GM12878 (cell line): ENCODE results near the gene CD70.

Experiments used
- EZH2 ChIP-seq: IDR thresholded peaks from 2 replicates; pipeline ENCODE4 v1.6.1; 2012; ENCODE audit warnings: low read depth, mild to moderate bottlenecking, control low read depth, inconsistent platforms, low read length, borderline replicate concordance; ENCODE audit not compliant: control insufficient read depth
- NR2F1 ChIP-seq: fragments of 450-650 bp; conservative IDR thresholded peaks from 2 replicates; pipeline ENCODE4 v1.6.1; 2017; ENCODE audit warnings: mild to moderate bottlenecking
- POLR2A ChIP-seq: IDR thresholded peaks from 2 replicates; pipeline ENCODE4 v1.6.1; 2011; ENCODE audit warnings: low read depth, mild to moderate bottlenecking, low read length
- RAD21 ChIP-seq: IDR thresholded peaks from 2 replicates; pipeline ENCODE4 v1.6.1; 2011; ENCODE audit warnings: mild to moderate bottlenecking, low read depth, low read length, moderate library complexity; ENCODE audit not compliant: insufficient read depth
- TCF12 ChIP-seq: IDR thresholded peaks from 2 replicates; pipeline ENCODE4 v1.6.1; 2011; ENCODE audit warnings: low read depth, mild to moderate bottlenecking, low read length
- TF ChIP-seq, protein P1 (sequence below), 3 experiments: IDR thresholded peaks in 2 of 3; conservative IDR thresholded peaks in 1 of 3; 2 replicates each; pipeline ENCODE4 v1.5.1; 2011; ENCODE audit warnings: low read depth in 3 of 3, low read length in 3 of 3, mild to moderate bottlenecking in 3 of 3, control low read depth in 2 of 3, moderate library complexity in 2 of 3, inconsistent platforms in 1 of 3, mixed read lengths in 1 of 3; ENCODE audit not compliant: control insufficient read depth in 2 of 3, insufficient read depth in 1 of 3; ENCODE audit errors: extremely low read depth in 1 of 3
- TF ChIP-seq, protein P2 (sequence below): IDR thresholded peaks from 2 replicates; pipeline ENCODE4 v1.6.1; 2012; ENCODE audit warnings: low read depth, low read length, improper control_type of control experiment

DNA sequence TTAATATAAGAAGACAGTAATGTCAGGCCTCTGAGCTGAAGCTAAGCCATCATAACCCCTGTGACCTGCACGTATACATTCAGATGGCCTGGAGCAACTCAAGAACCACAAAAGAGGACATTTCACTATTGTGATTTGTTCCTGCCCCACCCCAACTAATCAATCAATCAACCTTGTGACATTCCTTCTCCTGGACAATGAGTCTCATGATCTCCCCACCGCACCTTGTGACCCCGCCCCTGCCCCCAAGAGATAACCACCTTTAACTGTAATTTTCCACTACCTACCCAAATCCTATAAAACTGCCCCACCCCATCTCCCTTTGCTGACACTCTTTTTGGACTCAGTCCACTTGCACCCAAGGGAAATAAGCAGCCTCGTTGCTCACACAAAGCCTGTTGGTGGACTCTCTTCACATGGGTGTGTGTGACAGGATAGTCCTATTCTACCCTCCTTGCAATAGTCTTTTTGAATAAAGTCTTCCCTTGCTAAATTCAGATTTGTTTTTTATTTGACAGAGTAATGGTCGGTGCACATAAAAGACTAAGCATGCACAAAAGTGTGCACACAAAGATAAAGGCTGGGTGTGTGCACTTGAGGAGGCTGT is 14.0 kb downstream of the CD70 start:
- no peak for TF ChIP-seq RAD21
- TF ChIP-seq POLR2A = no peak
- TF ChIP-seq EZH2 = no peak
- peak; percentile 67 for TF ChIP-seq NR2F1
- TF ChIP-seq, protein P1, sequence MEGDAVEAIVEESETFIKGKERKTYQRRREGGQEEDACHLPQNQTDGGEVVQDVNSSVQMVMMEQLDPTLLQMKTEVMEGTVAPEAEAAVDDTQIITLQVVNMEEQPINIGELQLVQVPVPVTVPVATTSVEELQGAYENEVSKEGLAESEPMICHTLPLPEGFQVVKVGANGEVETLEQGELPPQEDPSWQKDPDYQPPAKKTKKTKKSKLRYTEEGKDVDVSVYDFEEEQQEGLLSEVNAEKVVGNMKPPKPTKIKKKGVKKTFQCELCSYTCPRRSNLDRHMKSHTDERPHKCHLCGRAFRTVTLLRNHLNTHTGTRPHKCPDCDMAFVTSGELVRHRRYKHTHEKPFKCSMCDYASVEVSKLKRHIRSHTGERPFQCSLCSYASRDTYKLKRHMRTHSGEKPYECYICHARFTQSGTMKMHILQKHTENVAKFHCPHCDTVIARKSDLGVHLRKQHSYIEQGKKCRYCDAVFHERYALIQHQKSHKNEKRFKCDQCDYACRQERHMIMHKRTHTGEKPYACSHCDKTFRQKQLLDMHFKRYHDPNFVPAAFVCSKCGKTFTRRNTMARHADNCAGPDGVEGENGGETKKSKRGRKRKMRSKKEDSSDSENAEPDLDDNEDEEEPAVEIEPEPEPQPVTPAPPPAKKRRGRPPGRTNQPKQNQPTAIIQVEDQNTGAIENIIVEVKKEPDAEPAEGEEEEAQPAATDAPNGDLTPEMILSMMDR (IDR thresholded peaks at IDR 0.05 in 2 of 3, conservative IDR thresholded peaks at IDR 0.05 in 1 of 3; ENCODE audit: control insufficient read depth in 2 of 3, extremely low read depth in 1 of 3, insufficient read depth in 1 of 3, low read depth in 3 of 3, low read length in 3 of 3) = no peak
- TF ChIP-seq, protein P2, sequence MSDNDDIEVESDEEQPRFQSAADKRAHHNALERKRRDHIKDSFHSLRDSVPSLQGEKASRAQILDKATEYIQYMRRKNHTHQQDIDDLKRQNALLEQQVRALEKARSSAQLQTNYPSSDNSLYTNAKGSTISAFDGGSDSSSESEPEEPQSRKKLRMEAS = no peak
- no peak for TF ChIP-seq TCF12
